Measurements from ENCODE around the gene POLN.

POLN gene

GRCh38 chr4:2095236-2096072 lies 146.5 kb downstream of the POLN start:
- no peak for DNase-seq
- Histone ChIP-seq H3K4me1 (ENCODE audit: control extremely low read depth in 1 of 4, control insufficient read depth in 4 of 4, insufficient read depth in 4 of 4, low read length in 3 of 4) (no peaks in the 10 kb centered on the region), H3K27me3 (replicated peaks in 2 of 5; ENCODE audit: control insufficient read depth in 4 of 5, insufficient read depth in 5 of 5, low read length in 4 of 5) (peaks cover 0 to 6% (median 0%) of the 10 kb centered on the region in 5 experiments), H3K9me3 (ENCODE audit: control extremely low read depth in 1 of 5, control insufficient read depth in 4 of 5, insufficient read depth in 2 of 5, low read depth in 1 of 5, low read length in 4 of 5) (peaks cover 0 to 26% (median 14%) of the 10 kb centered on the region in 5 experiments), H3K4me3 (ENCODE audit: control insufficient read depth in 1 of 7, extremely low read depth in 1 of 7, insufficient read depth in 4 of 7, low read depth in 2 of 7, low read length in 6 of 7) (no peak overlapping the region), H3K27ac (ENCODE audit: insufficient read depth in 1 of 2, low read depth in 1 of 2, low read length in 2 of 2, poor library complexity in 1 of 2, severe bottlenecking in 2 of 2) (no peak overlapping the region), H3K36me3 (ENCODE audit: control insufficient read depth in 4 of 4, insufficient read depth in 4 of 4, low read length in 3 of 4) (no peaks in the 10 kb centered on the region)
- ChIA-PET POLR2A (no interaction called here), CTCF (no interaction called here)
- 97% methylated on average over 13 of the region's 16 CpGs for WGBS (ENCODE audit: insufficient coverage)

- Histone ChIP-seq H3K36me3 (ENCODE audit: control insufficient read depth in 4 of 4, insufficient read depth in 4 of 4, low read length in 3 of 4) (no peaks in the 10 kb centered on the region), H3K9me3 (ENCODE audit: control extremely low read depth in 1 of 5, control insufficient read depth in 4 of 5, insufficient read depth in 2 of 5, low read depth in 1 of 5, low read length in 4 of 5) (peaks cover 0 to 26% (median 14%) of the 10 kb centered on the region in 5 experiments), H3K27ac (ENCODE audit: insufficient read depth in 1 of 2, low read depth in 1 of 2, low read length in 2 of 2, poor library complexity in 1 of 2, severe bottlenecking in 2 of 2) (no peak overlapping the region), H3K27me3 (replicated peaks in 2 of 5; ENCODE audit: control insufficient read depth in 4 of 5, insufficient read depth in 5 of 5, low read length in 4 of 5) (peaks cover 0 to 6% (median 0%) of the 10 kb centered on the region in 5 experiments), H3K4me3 (ENCODE audit: control insufficient read depth in 1 of 7, extremely low read depth in 1 of 7, insufficient read depth in 4 of 7, low read depth in 2 of 7, low read length in 6 of 7) (no peak overlapping the region), H3K4me1 (ENCODE audit: control extremely low read depth in 1 of 4, control insufficient read depth in 4 of 4, insufficient read depth in 4 of 4, low read length in 3 of 4) (no peaks in the 10 kb centered on the region)
- ChIA-PET POLR2A (no interaction called here), CTCF (interaction anchor here (1.2 kb wide), 1 partner anchor 12 kb away, joined by 3 read pairs; no protein-coding TSS in a partner anchor)
- 100% methylated on average over 4 of the region's 4 CpGs for WGBS (ENCODE audit: insufficient coverage)
- DNase-seq = no peak
Observed at GRCh38 chr4:2094545-2094944, 147.4 kb downstream of the POLN start.

GRCh38 chr4:2093265-2093664 lies 148.7 kb downstream of the POLN start:
- no peak overlapping the region for H3K27ac ChIP-seq (ENCODE audit: insufficient read depth in 1 of 2, low read depth in 1 of 2, low read length in 2 of 2, poor library complexity in 1 of 2, severe bottlenecking in 2 of 2)
- H3K4me3 ChIP-seq (ENCODE audit: control insufficient read depth in 1 of 7, extremely low read depth in 1 of 7, insufficient read depth in 4 of 7, low read depth in 2 of 7, low read length in 6 of 7) = no peak overlapping the region
- POLR2A ChIA-PET = no interaction called here
- no peaks in the 10 kb centered on the region for H3K4me1 ChIP-seq (ENCODE audit: control extremely low read depth in 1 of 4, control insufficient read depth in 4 of 4, insufficient read depth in 4 of 4, low read length in 3 of 4)
- H3K9me3 ChIP-seq (ENCODE audit: control extremely low read depth in 1 of 5, control insufficient read depth in 4 of 5, insufficient read depth in 2 of 5, low read depth in 1 of 5, low read length in 4 of 5) = peaks cover 0 to 22% (median 14%) of the 10 kb centered on the region in 5 experiments
- 100% methylated on average over 4 of the region's 6 CpGs for WGBS (ENCODE audit: insufficient coverage)
- CTCF ChIA-PET = interaction anchor here (0.5 kb wide), 1 partner anchor 816 kb away, joined by 3 read pairs; no protein-coding TSS in a partner anchor
- peaks cover 0 to 7% (median 0%) of the 10 kb centered on the region in 5 experiments for H3K27me3 ChIP-seq (replicated peaks in 2 of 5; ENCODE audit: control insufficient read depth in 4 of 5, insufficient read depth in 5 of 5, low read length in 4 of 5)
- no peaks in the 10 kb centered on the region for H3K36me3 ChIP-seq (ENCODE audit: control insufficient read depth in 4 of 4, insufficient read depth in 4 of 4, low read length in 3 of 4)
- DNase-seq = no peak

- Histone ChIP-seq H3K27me3 (replicated peaks in 2 of 5; ENCODE audit: control insufficient read depth in 4 of 5, insufficient read depth in 5 of 5, low read length in 4 of 5) (peaks cover 0 to 7% (median 0%) of the 10 kb centered on the region in 5 experiments), H3K4me3 (ENCODE audit: control insufficient read depth in 1 of 7, extremely low read depth in 1 of 7, insufficient read depth in 4 of 7, low read depth in 2 of 7, low read length in 6 of 7) (no peak overlapping the region), H3K27ac (ENCODE audit: insufficient read depth in 1 of 2, low read depth in 1 of 2, low read length in 2 of 2, poor library complexity in 1 of 2, severe bottlenecking in 2 of 2) (no peak overlapping the region), H3K36me3 (ENCODE audit: control insufficient read depth in 4 of 4, insufficient read depth in 4 of 4, low read length in 3 of 4) (no peaks in the 10 kb centered on the region), H3K4me1 (ENCODE audit: control extremely low read depth in 1 of 4, control insufficient read depth in 4 of 4, insufficient read depth in 4 of 4, low read length in 3 of 4) (no peaks in the 10 kb centered on the region), H3K9me3 (ENCODE audit: control extremely low read depth in 1 of 5, control insufficient read depth in 4 of 5, insufficient read depth in 2 of 5, low read depth in 1 of 5, low read length in 4 of 5) (peaks cover 0 to 22% (median 14%) of the 10 kb centered on the region in 5 experiments)
- POLR2A ChIA-PET = no interaction called here
- WGBS (ENCODE audit: insufficient coverage) = 96% methylated on average over 6 of the region's 6 CpGs
- DNase-seq = no peak
- CTCF ChIA-PET = interaction anchor here (0.5 to 1.1 kb wide), 2 partner anchors 9 to 817 kb away, joined by 3 read pairs; no protein-coding TSS in a partner anchor
Observed at GRCh38 chr4:2092669-2093053, 149.3 kb downstream of the POLN start.

GRCh38 chr4:2091990-2092668 lies 149.8 kb downstream of the POLN start:
- 94% methylated on average over 15 of the region's 15 CpGs for WGBS (ENCODE audit: insufficient coverage)
- POLR2A ChIA-PET = no interaction called here
- CTCF ChIA-PET = interaction anchor here (1.1 kb wide), 1 partner anchor 8 kb away, joined by 3 read pairs; no protein-coding TSS in a partner anchor

GRCh38 chr4:2090642-2091041 lies 151.3 kb downstream of the POLN start:
- no peaks in the 10 kb centered on the region for H3K4me1 ChIP-seq (ENCODE audit: control extremely low read depth in 1 of 4, control insufficient read depth in 4 of 4, insufficient read depth in 4 of 4, low read length in 3 of 4)
- POLR2A ChIA-PET = no interaction called here
- H3K9me3 ChIP-seq (ENCODE audit: control extremely low read depth in 1 of 5, control insufficient read depth in 4 of 5, insufficient read depth in 2 of 5, low read depth in 1 of 5, low read length in 4 of 5) = peaks cover 0 to 6% (median 4%) of the 10 kb centered on the region in 5 experiments
- no peak overlapping the region for H3K4me3 ChIP-seq (ENCODE audit: control insufficient read depth in 1 of 7, extremely low read depth in 1 of 7, insufficient read depth in 4 of 7, low read depth in 2 of 7, low read length in 6 of 7)
- H3K36me3 ChIP-seq (ENCODE audit: control insufficient read depth in 4 of 4, insufficient read depth in 4 of 4, low read length in 3 of 4) = no peaks in the 10 kb centered on the region
- H3K27ac ChIP-seq (ENCODE audit: insufficient read depth in 1 of 2, low read depth in 1 of 2, low read length in 2 of 2, poor library complexity in 1 of 2, severe bottlenecking in 2 of 2) = no peak overlapping the region
- peaks cover 0 to 7% (median 0%) of the 10 kb centered on the region in 5 experiments for H3K27me3 ChIP-seq (replicated peaks in 2 of 5; ENCODE audit: control insufficient read depth in 4 of 5, insufficient read depth in 5 of 5, low read length in 4 of 5)
- WGBS (ENCODE audit: insufficient coverage) = 100% methylated on average over 1 of the region's 1 CpG
- CTCF ChIA-PET = no interaction called here
- DNase-seq = no peak

More at GRCh38 chr4:2091990-2092668, 149.8 kb downstream of the POLN start:
- Histone ChIP-seq H3K9me3 (ENCODE audit: control extremely low read depth in 1 of 5, control insufficient read depth in 4 of 5, insufficient read depth in 2 of 5, low read depth in 1 of 5, low read length in 4 of 5) (peaks cover 0 to 20% (median 14%) of the 10 kb centered on the region in 5 experiments), H3K4me1 (ENCODE audit: control extremely low read depth in 1 of 4, control insufficient read depth in 4 of 4, insufficient read depth in 4 of 4, low read length in 3 of 4) (no peaks in the 10 kb centered on the region), H3K4me3 (ENCODE audit: control insufficient read depth in 1 of 7, extremely low read depth in 1 of 7, insufficient read depth in 4 of 7, low read depth in 2 of 7, low read length in 6 of 7) (no peak overlapping the region), H3K27me3 (replicated peaks in 2 of 5; ENCODE audit: control insufficient read depth in 4 of 5, insufficient read depth in 5 of 5, low read length in 4 of 5) (peaks cover 0 to 7% (median 0%) of the 10 kb centered on the region in 5 experiments), H3K27ac (ENCODE audit: insufficient read depth in 1 of 2, low read depth in 1 of 2, low read length in 2 of 2, poor library complexity in 1 of 2, severe bottlenecking in 2 of 2) (no peak overlapping the region), H3K36me3 (ENCODE audit: control insufficient read depth in 4 of 4, insufficient read depth in 4 of 4, low read length in 3 of 4) (no peaks in the 10 kb centered on the region)
- no peak for DNase-seq

- CTCF ChIA-PET = no interaction called here
- POLR2A ChIA-PET = no interaction called here
Observed at GRCh38 chr4:2089222-2089621, 152.7 kb downstream of the POLN start.

More at GRCh38 chr4:2089222-2089621, 152.7 kb downstream of the POLN start:
- no peak for DNase-seq
- H3K4me3 ChIP-seq (ENCODE audit: control insufficient read depth in 1 of 7, extremely low read depth in 1 of 7, insufficient read depth in 4 of 7, low read depth in 2 of 7, low read length in 6 of 7) = no peak overlapping the region
- H3K36me3 ChIP-seq (ENCODE audit: control insufficient read depth in 4 of 4, insufficient read depth in 4 of 4, low read length in 3 of 4) = no peaks in the 10 kb centered on the region
- H3K27me3 ChIP-seq (replicated peaks in 2 of 5; ENCODE audit: control insufficient read depth in 4 of 5, insufficient read depth in 5 of 5, low read length in 4 of 5) = peaks cover 0 to 7% (median 1%) of the 10 kb centered on the region in 5 experiments
- 100% methylated on average over 1 of the region's 1 CpG for WGBS (ENCODE audit: insufficient coverage)
- H3K9me3 ChIP-seq (ENCODE audit: control extremely low read depth in 1 of 5, control insufficient read depth in 4 of 5, insufficient read depth in 2 of 5, low read depth in 1 of 5, low read length in 4 of 5) = peaks cover 0 to 4% (median 0%) of the 10 kb centered on the region in 5 experiments
- no peaks in the 10 kb centered on the region for H3K4me1 ChIP-seq (ENCODE audit: control extremely low read depth in 1 of 4, control insufficient read depth in 4 of 4, insufficient read depth in 4 of 4, low read length in 3 of 4)
- H3K27ac ChIP-seq (ENCODE audit: insufficient read depth in 1 of 2, low read depth in 1 of 2, low read length in 2 of 2, poor library complexity in 1 of 2, severe bottlenecking in 2 of 2) = no peak overlapping the region

Data from common myeloid progenitor, CD34-positive (primary cell).